ENCODE measurements around the gene PIK3IP1.
"Not testable (repeated sequence)": the region's sequence is repeated elsewhere in the genome, so short reads cannot be mapped to it uniquely, and the experiment has no call there.

PIK3IP1 gene

DNA sequence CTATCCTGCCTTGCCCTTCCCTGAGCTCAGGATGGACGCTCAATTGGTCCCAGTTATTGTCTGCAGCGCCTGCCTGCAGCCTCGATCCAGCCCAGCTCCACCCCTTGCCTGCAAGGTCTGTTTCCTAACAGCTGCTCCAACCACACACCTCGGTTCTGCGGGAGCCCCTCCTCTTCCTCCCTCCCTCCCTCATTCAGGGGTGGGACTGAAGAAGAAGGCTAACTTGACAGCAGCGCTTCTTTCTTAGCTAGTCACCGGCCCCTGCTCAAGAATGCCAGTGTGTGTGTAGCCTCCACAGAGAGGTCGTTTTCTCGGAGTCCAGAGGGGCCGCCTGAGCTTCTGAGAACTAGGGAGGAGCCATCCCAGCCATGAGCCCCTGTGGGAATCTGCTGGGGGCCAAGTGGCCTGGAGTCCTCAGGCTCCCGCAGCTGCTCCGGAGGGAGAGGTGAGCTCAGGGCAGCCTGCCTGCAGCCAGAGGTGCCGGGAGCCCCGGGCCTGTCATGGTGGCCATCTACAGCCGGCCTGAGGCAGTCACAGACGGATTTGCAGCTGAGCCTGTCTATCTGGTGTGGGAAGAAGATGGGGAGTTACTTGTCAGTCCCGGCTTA is 44.0 kb downstream of the PIK3IP1 start:
- DNase-seq = peak; percentile 72

DNA sequence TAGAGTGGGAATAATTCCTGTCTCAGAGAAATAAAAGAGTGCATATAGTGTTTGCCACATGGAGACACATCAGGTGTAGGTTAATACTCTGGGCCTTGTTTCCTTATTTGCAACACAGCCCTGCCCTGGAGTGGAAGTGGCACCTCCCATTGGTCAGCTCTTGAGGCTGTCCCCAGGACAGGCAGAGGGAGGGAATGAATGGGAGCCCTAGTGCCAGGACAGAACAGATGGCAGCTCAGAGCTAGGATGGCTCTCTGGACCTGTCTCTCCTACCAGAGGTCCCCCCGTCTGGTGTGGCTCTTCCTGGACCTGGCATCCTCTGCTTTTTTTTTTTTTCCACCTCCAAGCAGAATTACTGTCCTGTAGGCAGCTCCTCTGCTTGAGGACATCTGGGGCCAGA is 44.6 kb downstream of the PIK3IP1 start:
- DNase-seq = no peak

DNA sequence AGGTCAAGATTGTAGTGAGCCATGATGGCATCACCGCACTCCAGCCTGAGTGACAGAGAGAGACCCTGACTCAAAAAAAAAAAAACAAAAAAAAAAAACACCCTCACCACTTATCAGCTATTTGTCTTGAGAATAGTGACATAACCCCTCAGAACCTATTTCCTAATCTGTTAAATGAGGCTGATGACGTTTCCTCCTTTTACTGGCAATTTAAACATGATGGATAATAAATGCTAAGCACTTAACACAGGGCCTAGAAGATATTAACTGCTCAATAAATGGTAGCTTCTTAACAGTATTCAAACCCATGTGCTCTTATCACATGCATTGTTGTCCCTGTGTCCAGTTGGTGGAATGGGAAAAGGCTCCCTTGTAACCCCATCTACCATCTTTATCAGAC is 45.6 kb downstream of the PIK3IP1 start:
- no peak for DNase-seq

DNA sequence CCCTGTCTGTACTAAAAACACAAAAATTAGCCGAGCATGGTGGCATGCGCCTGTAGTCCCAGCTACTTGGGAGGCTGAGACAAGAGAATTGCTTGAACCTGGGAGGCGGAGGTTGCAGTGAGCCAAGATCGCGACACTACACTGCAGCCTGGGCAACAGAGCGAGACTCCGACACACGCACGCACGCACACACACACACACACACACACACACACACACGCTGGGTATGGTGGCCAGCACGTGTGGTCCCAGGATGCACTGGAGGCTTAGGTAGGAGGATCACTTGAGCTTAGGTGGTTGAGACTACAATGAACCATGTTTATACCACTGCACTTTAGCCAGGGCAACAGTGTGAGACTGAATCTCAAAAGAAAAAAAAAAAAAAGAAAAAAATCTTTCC is 46.3 kb downstream of the PIK3IP1 start:
- DNase-seq = not testable (repeated sequence)

DNA sequence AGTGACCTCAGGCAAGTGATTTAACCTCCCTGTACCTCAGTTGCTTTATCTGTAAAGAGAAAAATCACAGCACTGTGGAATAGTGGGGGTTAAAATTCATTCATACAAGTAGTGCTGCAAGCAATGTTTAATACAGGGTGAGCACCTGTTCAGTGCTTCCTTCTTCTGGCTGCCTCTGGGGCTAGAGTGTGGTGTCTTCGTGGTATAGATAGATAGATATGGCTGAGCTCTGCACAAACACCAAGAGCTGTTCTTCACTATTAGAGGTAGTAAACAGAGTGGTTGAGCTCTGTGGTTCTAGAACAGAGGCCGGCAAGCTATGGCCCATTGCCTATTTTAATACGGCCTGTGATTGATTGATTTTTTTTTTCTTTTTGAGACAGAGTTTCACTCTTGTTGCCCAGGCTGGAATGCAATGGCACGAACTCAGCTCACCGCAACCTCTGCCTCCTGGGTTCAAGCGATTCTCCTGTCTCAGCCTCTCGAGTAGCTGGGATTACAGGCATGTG is 47.3 kb downstream of the PIK3IP1 start:
- no peak for DNase-seq

DNA sequence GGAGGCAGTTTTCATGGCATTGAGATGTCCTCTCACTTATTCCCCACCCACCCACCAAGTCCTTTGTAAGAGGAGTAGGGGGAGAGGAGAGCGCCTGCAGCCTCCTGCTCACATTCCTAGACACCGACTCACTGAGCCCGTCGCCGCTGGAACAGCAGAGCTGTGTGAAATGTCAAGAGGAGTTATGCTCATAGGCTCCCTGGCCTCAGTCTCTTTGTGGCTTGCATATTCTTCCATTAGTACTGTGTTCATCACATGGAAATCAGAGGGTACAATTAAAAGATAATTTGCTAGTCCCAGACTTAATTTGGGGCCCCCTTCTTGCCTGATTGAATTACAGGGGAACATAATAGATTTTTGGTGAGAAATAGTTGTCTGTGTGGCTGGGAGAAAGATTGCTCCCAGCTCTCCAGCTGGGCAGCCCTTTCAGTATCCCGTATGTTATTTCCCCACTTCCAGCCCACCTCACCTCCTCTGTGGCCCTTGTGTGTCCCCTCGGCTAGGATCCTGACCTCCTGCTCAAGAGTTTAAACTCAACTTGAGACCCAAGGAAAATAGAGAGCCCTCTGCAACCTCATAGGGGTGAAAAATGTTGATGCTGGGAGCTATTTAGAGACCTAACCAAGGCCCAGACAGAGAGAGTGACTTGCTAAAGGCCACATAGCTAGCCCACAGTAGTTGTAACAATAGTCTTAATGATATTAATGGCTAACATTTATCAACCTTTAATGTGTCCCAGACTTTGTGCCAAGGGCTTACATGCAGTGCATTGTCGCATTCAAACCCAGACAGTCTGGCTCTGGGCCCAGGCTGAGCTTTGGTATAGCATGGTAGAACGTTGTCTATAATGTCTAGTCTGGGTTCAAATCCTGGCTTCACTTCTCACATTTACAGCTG is 48.0 kb downstream of the PIK3IP1 start:
- DNase-seq = no peak

DNA sequence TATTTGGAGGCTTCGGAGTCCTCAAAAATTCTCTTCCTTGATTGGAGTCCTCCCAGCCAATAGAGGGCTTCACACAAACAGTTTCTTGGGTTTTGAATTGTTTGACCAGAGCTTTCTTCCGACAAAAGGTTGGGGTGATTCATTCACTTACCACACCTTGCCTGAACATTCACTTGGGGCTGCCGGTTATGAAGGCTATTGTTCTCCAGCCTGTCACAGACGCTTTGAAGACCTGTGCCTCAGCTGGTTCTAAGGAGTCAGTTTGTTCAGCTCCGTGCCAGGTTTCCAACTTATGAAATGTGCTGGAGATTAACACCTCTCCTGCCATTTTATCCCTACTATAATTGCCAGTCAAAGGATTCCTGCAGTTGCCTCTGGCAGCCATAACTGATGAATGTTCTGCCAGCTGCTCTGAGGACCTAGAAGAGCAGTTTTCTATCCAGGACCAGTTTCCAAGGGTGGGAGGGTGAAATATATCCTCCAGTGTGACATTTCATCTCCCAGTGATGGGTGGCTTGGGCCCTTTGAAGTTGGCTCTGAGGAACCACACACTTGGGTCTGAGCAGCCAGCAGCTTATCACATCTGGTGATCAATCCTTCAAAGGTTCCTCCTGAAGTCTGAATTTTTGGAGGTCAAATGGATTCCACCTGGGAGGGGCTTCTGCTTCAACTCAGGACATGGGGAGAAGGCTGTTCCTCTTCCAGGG is 48.8 kb downstream of the PIK3IP1 start:
- DNase-seq = no peak

DNA sequence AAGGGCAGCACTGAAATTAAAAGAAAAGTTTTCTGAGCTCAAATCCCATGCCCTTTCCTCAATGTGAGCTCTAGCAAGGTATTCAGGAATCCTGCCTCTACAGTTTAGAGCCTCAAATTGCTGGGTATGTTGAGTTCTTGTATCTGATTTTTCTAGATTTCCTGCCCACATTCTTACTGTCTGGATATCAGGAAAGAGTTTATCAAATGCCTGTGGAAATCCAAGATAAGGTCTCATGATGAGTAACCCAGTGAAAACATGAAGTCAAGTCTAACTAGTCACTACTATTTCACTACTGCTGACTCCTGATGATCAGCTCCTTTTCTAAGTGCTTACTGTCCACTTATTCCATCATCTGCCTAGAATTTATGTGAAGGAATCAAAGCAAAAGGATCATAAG is 50.4 kb downstream of the PIK3IP1 start:
- DNase-seq = no peak

DNA sequence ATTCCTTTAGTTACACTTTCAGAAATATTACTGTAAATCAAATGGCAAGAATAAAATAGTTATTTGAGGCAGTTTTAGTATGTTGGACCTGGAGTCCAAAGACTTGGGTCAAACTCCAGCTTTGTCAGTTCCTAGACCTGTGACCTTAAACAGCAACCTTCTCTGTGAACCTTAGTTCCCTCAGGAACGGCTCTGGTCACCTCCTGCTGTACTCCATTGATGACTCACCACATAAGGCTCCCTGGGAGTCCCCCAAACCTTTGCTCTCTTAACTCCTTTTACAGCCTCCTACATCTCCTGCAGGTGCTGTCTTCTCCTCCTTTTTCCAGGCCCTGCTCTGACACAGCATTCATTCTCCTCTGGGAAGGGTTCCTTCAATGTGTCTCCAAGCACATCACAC is 51.1 kb downstream of the PIK3IP1 start:
- no peak for DNase-seq

DNA sequence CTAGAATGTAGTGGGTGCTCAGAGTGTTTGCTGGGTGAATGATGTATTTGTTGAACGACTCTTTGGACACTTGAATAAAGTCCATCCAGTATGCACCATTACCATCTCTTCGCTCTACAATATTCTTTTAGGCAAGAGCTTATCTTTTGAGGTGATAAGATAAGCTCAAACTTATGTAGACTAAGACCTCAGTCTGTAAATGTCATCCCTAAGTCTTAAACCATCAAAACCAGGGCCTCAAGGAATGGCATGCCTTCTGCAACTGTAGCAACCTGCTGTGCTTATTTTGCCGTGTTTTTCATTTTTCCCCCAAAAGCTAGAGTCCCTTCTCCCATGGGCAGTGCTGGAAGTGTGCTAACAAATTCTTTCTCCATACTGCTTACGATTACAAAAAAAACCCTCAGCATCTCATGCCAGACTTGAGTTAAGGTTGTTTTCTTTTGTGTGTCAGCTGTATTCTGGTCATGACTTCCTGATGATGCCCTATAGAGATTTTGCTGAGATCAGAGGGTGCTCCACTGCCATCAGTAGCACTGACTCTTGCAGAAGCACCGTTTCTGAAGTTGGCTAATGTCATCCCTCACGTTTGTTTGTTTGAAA is 52.4 kb downstream of the PIK3IP1 start:
- DNase-seq = no peak

DNA sequence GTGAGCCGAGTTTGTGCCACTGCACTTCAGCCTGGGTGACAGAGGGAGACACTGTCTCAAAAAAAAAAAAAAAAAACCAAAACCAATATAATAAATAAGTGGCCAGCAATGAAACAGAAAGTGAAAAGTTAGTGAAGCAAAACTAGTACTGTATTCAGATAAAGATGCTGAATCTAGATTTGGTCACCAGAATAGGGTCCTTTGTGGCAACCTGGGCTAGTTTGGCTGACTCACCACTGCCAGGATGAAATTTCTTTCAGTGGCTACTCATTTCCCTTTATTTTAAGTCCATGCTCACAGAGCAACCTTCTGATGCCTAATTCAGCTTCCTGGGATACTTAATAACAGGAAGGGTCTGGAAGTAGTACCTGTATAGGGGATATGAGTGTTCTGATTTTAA is 54.2 kb downstream of the PIK3IP1 start:
- DNase-seq = peak; percentile 10

DNA sequence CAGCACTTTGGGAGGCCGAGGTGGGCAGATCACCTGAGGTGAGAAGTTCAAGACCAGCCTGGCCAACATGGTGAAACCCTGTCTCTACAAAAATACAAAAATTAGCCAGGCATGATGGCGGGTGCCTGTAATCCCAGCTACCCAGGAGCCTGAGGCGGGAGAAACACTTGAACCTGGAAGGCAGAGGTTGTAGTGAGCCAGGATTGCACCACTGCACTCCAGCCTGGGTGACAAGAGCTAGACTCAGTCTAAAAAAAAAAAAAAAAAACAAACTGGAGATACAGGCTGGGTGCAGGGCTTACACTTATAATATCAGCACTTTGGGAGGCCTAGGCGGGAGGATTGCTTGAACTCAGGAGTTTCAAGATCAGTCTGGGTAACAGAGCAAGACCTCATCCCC is 56.2 kb downstream of the PIK3IP1 start:
- not testable (repeated sequence) for DNase-seq

DNA sequence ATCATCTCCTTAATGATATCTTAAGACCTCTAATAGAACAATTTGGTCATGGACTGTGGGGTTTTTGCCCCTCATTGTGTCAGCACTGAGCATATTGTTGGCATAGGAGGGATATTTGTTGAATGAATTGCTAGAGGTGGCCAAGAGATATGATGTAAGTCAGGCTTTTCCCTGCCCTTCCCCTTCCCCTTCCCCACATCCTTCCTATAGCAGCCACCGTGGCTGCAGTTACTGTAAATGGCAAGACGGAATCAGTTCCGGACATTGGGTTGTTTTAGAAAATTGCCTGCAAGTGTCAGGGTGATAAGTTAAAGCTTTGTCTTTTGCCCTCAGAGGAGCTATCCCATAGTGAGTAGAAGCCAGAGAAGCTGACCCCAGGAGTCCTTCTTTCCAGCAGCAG is 57.2 kb downstream of the PIK3IP1 start:
- DNase-seq = no peak

DNA sequence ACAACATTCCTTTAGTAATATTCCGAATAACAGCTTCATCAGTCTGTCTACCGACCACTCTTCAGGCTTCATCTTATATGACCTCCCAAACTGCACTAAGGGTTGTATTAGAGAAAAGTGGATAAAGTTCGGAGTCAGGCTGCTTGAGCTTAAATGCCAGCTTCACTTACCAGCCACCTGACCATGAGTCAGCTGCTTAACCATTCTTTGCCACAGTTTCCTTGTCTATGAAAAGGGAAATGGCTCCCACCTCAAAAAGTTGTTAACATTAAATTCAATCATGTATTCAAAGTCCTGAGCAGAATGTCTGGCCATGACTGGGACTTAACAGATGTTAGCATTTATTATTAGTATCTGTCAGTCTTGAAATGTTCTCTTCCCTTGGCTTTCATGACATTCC is 59.3 kb downstream of the PIK3IP1 start:
- no peak for DNase-seq

Measured in activated CD4-positive, alpha-beta T cell treated with anti-CD3 and anti-CD28 coated beads, Interleukin-2, Interleukin-6, amounts not matched to agents 100 ng/mL and 50 ng/mL, durations not matched to agents 16 hours and 8 hours (primary cell).